IPS-NIHi11 (cell line): ENCODE measurements around the gene TAOK1.
"Not testable (repeated sequence)": the region's sequence is repeated elsewhere in the genome, so short reads cannot be mapped to it uniquely, and the experiment has no call there.

ENCODE experiments used
- DNase-seq: peaks from one replicate; pipeline ENCODE4 v3.0.0; 2012; ENCODE audit warnings: mixed read lengths, low spot score

The TAOK1 gene

DNA sequence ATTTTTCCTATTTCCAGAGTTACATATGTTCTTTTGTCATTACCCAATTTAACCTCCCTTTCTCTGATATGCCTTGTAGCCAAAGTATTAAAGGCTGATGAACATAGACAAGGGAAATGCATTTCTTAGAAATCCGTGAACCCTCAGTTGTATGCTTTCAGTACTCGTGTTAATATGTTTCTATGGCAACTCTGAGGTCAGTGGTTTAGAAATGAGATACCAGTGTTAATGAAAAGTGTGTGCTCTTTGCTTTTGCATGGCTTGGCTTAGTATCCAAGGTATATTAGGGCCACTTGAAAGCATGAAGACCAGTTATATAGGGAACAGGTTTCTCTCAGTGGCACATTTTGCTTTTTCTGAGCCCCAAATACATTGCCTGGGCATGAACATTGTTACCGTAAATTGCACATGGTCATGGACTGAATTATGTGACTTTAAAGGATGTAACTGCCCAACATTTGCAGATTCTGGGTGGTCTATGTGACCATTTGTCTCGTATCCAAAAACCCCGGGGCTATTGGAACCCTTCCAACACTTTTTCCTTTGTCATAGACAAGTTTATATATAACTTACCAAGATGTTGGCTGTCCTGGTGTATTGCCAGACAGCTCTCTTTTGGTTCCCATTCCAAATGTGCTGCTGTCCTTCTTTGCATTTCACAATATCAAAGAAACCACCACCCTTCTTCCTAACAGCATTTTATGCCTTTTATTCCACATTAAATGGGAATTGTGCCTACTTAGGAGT, 159.2 kb downstream of the TAOK1 start:
- no peak for DNase-seq

DNA sequence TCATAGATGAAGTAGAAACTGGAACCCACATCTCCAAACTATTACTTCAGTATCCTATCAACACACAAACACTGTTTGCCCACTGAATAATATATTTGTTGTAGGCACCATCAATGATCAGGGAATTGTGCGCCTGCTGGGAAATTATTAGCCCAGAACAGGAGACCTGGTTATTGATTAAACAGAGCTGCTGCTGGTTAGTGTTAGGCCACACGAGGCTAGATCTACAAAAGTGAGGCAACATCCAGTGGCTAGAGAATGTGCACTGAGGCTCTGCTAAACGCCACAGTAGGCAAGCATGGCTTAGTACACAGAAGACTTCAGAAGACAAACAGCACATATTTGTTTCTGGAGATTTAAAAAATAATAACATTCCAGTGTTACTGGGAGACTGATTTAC, 165.7 kb downstream of the TAOK1 start:
- no peak for DNase-seq

DNA sequence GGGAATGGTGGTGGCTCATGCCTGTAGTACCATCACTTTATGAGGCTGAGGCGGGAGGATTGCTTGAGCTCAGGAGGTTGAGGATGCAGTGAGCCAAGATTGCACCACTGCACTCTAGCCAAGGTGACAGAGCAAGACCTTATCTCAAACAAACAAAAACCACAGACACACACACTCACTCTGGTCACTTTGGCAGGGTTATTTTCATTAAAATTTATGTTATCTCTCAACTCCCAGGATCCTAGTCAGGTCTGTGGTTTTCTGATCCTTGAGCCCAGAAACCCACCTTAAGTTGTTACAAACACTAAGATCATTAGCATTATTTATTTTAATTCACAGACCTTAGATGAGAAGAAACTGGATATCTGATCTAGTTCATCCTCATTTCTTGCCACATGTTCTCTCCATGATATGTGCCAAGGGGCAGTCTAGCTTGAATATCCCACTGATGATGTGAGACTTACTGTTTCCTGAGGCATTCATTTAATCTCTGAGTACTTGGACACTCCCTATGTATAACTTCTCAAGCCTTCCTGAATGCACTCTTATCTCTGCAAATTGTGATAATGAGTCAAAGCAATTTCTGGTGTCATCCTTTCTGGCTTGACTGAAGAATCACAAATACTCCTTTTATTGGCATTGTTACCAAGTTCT, 167.0 kb downstream of the TAOK1 start:
- no peak for DNase-seq

DNA sequence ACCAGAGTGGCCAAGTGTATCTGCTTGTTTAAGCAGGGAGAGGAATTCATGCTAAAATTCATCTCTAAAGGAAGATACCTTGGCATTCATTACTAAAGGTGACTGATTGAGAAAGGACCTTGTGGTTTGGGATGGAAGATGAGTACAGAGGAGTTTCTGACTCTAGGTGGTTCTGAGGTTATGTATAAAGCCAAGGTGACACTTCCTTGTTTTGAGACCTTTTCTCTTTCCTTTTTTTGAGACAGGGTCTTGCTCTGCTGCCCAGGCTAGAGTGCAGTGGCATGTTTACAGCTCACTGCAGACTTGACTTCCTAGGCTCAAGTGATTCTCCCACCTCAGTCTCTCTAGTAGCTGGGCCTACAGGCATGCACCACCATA, 167.6 kb downstream of the TAOK1 start:
- DNase-seq = no peak

DNA sequence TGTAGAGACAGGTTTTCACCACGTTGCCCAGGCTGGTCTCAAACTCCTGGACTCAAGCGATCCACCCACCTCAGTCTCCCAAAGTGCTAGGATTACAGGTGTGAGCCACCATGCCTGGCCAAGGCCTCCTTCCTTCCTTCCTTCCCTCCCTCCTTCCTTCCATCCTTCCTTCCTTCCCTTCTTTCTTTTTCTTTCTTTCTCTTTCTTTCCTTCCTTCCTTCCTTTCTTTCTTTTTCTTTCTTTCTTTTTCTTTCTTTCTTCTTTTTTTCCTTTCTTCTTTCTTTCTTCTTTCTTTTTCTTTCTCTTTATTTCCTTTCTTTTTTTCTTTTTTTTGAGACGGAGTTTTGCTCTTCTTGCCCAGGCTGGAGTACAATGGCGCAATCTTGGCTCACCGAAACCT, 168.0 kb downstream of the TAOK1 start:
- not testable (repeated sequence) for DNase-seq

DNA sequence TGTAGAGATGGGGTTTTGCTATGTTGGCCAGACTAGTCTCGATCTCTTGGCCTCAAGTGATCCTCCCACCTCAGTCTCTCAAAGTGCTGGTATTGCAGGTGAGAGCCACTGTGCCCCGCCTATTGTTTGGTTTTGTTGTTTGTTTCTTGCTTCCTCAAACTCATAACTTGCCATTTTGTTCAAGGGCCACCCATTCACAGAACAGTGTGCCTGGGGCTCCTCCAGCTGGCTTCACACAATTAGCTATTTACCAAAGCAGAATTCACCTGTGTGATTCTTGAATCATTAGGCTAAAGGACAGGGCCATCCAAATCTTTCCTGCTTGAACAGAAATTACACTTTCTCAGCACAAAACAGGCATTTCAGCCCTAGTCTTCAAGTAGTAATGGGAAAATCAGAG, 169.5 kb downstream of the TAOK1 start:
- no peak for DNase-seq

DNA sequence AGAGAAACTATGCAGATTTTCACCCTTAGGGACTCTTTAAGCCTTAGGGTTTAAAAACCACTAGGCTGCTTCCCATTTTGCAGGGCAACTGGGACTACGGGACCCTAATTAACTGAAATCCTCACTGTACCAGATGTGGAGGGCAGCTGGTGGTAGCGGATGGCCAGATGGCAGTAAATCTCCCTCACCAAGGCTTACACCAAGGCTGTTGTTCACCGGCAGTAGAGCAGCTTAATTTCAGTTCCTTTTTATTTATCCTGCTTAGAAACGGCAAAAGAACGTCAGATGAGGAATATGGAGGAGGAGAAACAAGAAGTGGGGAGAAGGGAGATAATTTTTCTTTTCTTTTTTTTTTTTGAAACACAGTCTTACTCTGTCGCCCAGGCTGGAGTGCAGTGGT, 170.2 kb downstream of the TAOK1 start:
- no peak for DNase-seq

DNA sequence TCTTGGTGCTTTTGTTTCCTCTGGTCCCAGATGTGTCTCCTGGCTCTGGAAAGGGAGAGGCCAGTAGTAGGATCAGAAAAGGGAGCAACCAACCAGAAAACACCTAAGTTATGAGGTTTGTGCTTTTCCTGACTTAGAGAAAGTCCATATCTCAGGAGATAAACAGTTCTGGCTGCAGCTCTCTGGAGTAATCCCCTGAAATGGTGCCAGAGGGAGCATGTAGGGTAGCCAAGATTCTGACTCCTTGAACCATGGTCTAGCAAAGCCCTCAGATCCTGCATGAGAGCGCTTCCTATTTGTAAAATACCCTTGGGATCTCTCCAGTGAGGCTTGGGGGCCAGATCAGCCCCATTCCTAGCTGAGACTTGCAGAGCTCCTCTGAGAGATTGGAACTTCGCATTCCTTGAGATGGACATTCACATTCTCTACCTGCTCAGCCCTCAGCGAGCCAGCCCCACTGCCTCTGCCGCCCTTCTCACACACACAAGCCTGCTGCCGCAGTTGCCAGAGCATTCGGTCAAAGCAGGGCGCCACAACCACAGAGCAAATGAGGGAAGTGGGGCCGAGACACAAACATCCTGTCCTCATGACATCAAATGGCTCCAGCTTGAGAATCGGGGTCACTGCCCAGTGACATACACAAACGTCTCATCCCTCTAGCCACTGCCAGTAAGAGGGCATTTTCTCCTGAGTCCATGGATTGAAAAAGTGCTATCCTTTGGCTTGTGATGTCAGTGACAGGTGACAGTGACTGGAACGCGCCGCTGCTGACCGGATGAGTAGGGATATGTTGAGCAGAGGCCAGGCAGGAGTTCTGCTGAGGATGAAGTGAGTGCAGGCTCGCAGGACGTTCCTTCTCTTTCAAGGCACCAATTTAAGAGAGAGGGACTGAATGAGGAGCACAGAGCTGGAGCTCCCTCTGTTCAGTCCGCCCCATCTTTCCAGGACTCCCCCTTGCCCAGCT, 171.7 kb downstream of the TAOK1 start:
- DNase-seq = no peak

DNA sequence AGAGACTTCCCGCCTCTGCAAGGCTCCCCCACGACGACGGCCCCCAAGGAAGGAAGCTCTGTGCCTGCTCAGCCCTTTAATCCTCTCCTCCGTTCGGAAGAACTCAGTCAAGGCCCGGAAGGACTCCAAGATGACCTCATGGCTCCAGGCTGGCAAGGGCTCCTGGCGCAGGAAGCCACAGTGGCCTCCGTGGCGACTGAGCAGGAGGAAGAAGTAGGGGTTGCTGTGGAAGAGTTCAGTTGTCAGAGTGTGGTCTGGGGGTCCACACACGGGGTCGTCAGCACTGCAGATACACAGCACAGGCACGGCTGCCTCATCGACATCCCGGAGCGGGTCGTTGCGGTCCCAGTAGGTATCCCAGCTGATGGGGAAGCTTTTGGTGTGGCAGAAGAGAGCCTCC, 172.5 kb downstream of the TAOK1 start:
- DNase-seq = no peak

DNA sequence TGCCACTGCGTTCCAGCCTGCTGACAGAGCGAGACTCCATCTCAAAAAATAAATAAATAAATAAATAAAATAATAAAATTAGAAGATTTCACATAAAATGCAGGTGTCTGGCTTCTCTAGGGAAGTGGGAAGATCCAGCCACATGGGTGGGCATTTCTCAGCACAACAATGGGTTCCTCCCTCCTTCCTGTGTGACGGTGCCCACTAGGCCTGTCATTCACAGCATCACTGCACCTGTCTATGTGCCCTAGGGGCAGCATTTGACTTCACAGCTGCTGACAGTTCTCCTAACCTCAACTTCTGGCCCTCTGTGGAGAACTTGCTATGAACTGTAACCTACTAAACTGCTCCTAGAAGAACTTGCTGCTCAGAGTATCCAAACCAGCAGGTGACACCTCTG, 173.7 kb downstream of the TAOK1 start:
- DNase-seq = no peak

DNA sequence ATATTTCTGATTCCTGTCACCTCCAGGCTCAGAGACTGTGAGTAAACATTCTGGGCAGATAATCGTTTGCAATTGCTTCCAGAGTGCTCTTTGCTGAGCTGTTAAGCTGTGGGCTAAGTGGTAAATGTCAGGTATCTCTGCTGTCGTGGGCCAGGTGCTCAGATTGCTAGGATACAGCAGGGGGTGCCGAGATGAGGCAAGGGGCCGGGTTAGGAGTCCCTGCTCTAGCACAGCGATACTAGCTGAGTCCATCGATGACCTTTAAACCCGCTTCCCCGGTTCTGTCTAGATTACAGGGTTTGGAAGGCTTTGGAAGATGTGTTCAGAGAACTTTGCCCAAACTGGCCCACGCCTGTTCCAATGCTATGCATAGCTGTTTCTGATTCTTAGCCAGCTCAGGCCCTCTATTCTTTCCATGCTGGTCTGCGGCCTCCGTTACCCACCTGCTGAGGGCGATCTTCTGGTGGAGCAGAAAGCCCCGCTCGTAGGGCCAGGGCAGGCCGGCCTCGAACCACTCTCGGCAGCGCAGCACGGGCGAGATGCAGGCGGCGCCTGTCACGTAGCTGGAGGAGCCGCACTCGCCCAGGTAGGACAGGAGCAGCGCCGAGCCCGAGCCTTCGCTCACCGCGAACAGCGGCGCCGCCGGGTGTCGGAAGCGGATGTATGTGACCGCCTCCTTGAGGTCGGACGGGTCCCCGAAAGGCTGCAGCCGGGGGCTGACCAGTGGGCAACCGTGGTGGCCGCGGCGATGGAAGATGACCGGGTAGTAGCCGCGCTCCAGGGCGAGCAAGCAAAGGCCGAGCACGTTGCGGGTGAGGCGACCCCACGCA, 175.7 kb downstream of the TAOK1 start:
- DNase-seq = peak; percentile 64

DNA sequence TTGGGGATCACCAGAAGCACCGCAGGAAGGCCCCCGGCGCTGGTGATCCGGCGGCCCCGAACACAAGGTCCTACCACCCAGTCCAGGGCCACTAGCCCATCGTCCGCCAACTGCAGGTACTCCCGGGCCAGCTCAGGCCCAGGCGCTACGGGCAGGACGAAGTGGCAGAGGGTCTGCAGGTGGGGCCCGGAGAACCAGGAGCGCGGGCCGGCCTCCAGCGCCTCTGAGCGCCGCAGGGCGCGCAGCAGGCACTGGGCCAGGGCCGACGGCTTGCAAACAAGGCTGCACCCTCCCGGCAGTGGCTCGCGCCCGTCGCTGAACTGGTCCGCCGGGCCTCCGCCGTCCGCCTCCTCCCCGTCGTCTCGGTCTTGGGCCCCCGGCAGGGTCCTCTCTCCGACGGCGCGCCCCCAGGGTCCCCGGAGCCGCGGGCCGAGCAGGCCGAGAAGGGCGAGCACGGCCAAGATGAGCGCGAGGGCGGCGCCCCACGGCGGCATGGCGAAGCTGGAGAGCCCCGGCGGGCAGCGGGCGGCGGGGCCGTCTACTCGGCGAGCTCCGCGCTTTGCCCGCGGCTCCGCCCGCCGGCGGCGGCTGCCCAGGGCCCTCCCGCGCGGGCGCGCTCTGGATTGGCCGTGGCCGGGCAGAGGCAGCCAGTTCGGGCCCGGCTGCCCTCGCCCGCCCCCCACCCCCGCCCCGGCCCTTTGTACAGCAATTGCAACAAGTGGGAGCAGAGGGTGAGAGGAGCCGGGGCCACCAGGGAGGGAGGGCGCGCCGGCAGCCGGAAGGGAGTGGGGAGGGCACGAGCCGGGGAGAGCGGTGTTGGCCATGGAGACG, 176.5 kb downstream of the TAOK1 start, which contains the start of gene ABHD15:
Gene ABHD15, minus strand, starts transcription at position 565 of the 831 bp plus-strand sequence. Its CDS starts 71 bp downstream, at position 494.
- DNase-seq = peak; percentile 83

DNA sequence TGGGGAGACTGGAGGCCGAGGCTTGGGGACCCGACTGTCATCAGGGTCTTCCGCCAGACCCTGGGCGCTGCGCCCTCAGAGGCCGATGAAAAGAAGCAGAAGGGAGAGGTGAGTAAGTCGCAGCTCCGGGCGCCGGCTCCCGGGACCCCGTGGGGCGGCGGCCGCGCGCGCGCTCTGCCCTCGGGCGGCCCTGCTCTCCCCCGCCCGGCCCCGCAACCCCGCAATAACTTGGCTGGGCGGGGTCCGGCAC, 177.1 kb downstream of the TAOK1 start:
- DNase-seq = peak; percentile 42

DNA sequence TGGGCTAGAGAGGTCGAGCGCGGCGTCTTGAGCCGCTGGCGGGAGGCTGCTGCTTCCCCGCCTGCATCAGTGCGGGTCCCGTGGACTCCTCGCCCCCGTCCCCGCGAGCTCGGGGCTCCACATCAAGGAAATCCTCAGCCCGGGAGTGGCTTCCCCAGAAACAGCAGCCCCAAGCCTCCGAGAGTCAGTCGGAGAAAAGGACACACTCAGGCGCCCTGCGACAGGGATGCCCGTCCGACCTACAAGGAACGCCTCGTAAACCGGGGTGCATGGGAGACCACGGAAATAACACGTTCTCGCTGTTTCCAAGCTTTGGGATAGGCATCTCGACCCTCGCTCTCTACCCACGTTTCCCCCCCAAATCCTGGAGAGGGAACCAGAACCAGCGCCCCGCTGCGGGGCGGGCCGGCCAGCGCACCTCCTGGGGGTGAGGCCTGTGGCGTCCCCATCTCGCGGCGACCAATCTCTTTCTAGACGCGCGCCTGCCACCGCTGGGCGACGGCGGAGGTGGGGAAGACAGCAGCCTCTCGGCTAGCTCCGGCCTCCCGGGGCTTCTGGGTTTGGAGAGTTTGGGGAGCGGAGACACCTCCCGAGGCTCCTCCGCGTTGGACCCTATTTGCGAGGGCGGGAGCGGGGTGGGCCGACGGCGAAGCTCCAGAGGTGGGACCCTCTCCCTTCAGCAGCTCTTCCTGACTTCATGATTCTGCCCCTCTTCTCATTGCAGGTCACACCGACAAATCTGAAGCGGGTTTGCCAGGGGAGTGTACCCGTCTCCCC, 177.6 kb downstream of the TAOK1 start:
- peak; percentile 78 for DNase-seq

DNA sequence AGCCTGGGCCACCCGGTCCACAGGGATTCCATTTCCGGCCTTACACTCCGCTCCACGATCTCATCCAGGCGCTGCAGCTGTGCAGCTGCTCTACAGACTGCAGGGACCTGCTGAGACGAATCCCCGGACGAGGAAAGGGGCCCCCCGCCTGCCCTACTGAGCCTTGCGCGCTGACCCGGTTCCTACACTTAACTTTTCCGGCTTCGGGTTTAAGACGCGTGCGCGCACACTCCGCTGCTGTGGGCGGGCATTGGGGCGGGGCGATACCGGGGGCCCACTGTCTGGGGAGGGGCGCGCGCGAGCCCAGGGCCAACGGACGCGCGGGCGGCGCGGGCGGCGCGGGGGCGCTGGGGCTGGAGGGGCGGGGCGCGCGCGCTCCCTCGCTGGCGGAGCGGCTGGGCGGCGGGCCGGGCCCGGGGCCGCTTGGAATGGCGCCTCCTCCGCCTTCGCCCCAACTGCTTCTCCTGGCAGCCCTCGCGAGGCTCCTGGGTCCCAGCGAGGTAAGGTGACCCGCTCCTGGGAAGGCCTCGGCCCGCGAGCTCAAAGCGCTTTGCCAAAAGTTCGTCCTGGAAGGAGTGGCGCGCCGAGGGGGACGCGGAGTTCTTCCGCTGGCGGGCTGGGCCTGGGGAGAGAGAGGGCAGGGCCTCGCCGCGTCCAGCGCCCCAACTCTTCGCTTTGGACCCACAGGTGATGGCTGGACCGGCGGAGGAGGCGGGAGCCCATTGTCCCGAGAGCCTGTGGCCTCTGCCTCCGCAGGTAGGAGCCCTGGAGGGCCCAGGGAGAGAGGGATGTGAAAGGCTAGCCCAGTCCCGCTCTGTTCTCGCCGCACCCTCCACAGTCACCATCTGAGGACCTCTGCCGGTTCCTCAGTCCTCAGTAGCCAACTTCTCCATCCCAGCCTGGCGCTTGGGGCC, 178.4 kb downstream of the TAOK1 start, which contains the start of gene TP53I13:
Gene TP53I13, plus strand, starts transcription at position 371 of the 914 bp plus-strand sequence. Its CDS starts 58 bp downstream, at position 429.
- DNase-seq = peak; percentile 92

DNA sequence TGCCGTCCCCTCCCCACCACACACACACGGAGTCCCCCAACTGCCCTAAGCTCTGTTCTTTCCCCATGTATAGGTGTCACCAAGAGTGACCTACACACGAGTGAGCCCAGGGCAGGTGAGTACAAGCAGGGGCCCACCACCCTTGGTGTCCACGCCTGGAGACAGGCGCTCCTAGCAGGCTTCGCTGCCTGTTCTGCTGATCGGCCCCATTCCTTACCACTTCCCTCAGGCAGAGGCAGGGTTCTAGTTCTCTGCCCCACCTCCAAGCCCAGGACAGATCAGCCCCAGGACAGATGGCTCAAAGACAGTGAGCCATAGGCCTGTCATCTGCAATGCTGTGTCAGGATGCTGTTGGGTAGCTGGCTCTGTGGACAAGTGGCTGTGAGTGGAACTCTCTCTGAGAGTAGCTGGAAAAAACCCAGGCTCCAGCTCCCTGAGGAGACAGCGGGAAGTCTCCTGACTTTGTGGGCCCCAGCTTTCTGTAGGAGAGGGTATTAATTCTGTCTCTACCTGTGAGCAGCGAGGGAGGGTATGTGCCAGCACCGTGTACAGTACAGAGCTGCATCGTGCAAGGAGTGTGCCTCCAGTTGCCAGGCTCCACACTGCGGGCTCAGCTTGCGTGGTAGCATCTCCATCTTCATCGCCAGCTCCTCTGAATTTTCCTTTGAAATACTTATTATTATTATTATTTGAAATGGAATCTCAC, 179.2 kb downstream of the TAOK1 start:
- DNase-seq = no peak

DNA sequence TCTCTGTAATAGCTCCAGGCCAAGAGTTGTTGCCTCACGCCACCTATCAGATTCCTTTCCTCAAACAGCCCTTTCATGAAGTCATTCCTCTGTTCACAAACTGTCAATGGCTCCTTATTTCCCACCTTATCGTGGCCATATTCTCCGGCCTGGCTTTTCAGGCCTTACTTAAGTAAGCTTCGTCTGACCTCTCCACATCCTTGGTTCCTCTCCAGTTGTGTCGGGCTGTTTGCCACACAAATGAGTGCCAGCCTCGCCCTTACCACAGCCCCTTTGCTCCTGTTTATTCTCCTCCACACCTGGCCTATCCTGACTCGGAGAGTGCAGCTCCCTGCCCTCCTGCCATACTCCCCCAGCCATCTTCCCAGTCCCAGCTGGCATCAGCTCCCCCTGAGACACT, 180.4 kb downstream of the TAOK1 start:
- no peak for DNase-seq

DNA sequence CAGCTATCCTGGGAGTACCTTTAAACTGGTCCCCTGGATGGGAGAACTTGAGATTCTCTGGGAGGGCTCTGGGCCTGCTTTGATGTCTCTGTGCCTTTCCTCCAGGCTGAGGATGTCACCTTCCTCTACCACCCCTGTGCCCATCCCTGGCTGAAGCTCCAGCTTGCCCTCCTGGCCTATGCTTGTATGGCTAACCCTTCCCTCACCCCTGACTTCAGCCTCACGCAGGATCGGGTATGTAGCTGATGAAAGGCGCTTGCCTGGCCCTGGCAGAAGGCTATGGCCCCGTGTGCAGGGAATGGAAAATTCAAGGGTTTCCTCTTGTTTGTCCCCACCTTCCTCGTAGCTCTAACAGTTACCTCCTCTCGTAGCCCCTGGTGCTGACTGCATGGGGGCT, 181.3 kb downstream of the TAOK1 start:
- DNase-seq = no peak
